CD4-positive, alpha-beta T cell treated with Interleukin-15 for 4 hours (primary cell): ENCODE data around the gene RPAP3.

Experiments used
- DNase-seq: peaks from one replicate; pipeline ENCODE4 v3.0.0-alpha.2; 2020; ENCODE audit warnings: low spot score

The RPAP3 gene

GRCh38 chr12:47742253-47742825, 36.5 kb upstream of the RPAP3 start:
- DNase-seq: peak; percentile 71

- peak; percentile 72 for DNase-seq
Observed at GRCh38 chr12:47741340-47741703, 35.5 kb upstream of the RPAP3 start.

- no peak for DNase-seq
Observed at GRCh38 chr12:47740606-47741339, 34.9 kb upstream of the RPAP3 start.

GRCh38 chr12:47739979-47740378, 34.1 kb upstream of the RPAP3 start:
- DNase-seq: no peak

GRCh38 chr12:47739297-47739696, 33.5 kb upstream of the RPAP3 start:
- no peak for DNase-seq

GRCh38 chr12:47737936-47738594, 32.2 kb upstream of the RPAP3 start:
- DNase-seq: no peak

GRCh38 chr12:47736877-47737676, 31.2 kb upstream of the RPAP3 start:
- DNase-seq: no peak

- no peak for DNase-seq
Observed at GRCh38 chr12:47736216-47736615, 30.4 kb upstream of the RPAP3 start.

- no peak for DNase-seq
Observed at GRCh38 chr12:47735649-47736048, 29.8 kb upstream of the RPAP3 start.

GRCh38 chr12:47734725-47735480, 29.1 kb upstream of the RPAP3 start:
- no peak for DNase-seq

- DNase-seq: no peak
Observed at GRCh38 chr12:47733142-47733541, 27.3 kb upstream of the RPAP3 start.

GRCh38 chr12:47732504-47732903, 26.7 kb upstream of the RPAP3 start:
- DNase-seq: no peak

- no peak for DNase-seq
Observed at GRCh38 chr12:47731723-47732122, 25.9 kb upstream of the RPAP3 start.

GRCh38 chr12:47730341-47730744, 24.5 kb upstream of the RPAP3 start:
- no peak for DNase-seq

GRCh38 chr12:47729233-47729632, 23.4 kb upstream of the RPAP3 start:
- no peak for DNase-seq

GRCh38 chr12:47725893-47726292, 20.1 kb upstream of the RPAP3 start:
- no peak for DNase-seq

- no peak for DNase-seq
Observed at GRCh38 chr12:47725091-47725772, 19.4 kb upstream of the RPAP3 start, which contains the start of gene ENDOU. Gene ENDOU, minus strand, starts transcription at chr12:47725490. Its CDS starts 77 bp downstream, at chr12:47725413.

- no peak for DNase-seq
Observed at GRCh38 chr12:47722941-47723631, 17.3 kb upstream of the RPAP3 start.

GRCh38 chr12:47722136-47722834, 16.5 kb upstream of the RPAP3 start:
- no peak for DNase-seq

GRCh38 chr12:47721431-47721973, 15.7 kb upstream of the RPAP3 start:
- DNase-seq: peak; percentile 13
